GM19455 (cell line): ENCODE results near the gene MAP3K4.

Experiments
- ATAC-seq: cut with Tn5 transposase; IDR thresholded peaks from one replicate; pipeline ENCODE4 v1.9.1; 2021; ENCODE audit not compliant: unreplicated experiment

Gene MAP3K4, protein sequence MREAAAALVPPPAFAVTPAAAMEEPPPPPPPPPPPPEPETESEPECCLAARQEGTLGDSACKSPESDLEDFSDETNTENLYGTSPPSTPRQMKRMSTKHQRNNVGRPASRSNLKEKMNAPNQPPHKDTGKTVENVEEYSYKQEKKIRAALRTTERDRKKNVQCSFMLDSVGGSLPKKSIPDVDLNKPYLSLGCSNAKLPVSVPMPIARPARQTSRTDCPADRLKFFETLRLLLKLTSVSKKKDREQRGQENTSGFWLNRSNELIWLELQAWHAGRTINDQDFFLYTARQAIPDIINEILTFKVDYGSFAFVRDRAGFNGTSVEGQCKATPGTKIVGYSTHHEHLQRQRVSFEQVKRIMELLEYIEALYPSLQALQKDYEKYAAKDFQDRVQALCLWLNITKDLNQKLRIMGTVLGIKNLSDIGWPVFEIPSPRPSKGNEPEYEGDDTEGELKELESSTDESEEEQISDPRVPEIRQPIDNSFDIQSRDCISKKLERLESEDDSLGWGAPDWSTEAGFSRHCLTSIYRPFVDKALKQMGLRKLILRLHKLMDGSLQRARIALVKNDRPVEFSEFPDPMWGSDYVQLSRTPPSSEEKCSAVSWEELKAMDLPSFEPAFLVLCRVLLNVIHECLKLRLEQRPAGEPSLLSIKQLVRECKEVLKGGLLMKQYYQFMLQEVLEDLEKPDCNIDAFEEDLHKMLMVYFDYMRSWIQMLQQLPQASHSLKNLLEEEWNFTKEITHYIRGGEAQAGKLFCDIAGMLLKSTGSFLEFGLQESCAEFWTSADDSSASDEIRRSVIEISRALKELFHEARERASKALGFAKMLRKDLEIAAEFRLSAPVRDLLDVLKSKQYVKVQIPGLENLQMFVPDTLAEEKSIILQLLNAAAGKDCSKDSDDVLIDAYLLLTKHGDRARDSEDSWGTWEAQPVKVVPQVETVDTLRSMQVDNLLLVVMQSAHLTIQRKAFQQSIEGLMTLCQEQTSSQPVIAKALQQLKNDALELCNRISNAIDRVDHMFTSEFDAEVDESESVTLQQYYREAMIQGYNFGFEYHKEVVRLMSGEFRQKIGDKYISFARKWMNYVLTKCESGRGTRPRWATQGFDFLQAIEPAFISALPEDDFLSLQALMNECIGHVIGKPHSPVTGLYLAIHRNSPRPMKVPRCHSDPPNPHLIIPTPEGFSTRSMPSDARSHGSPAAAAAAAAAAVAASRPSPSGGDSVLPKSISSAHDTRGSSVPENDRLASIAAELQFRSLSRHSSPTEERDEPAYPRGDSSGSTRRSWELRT (N-terminal part only)

DNA sequence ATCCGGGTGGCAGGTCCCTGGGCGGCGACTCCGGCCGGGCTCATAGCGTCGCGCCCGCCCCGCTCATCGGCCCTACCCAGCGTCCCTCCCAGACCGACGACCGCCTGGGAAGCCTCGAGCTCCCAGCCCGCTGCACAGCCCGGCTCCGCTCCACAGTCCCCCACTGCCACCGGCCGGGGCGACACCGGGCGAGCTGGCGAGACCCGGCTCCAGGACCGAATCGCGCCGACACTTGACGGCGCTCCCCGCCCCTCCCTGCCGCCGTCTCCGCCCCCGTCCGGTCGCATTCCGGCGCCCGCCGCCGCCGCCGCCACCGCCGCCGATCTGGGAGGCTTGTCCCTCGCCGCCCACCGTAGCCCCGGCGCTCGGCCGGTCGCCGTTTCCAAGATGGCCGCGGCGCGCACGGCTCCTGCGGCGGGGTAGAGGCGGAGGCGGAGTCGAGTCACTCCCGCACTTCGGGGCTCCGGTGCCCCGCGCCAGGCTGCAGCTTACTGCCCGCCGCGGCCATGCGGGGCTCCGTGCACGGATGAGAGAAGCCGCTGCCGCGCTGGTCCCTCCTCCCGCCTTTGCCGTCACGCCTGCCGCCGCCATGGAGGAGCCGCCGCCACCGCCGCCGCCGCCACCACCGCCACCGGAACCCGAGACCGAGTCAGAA, at the start of gene MAP3K4:
TSS of gene MAP3K4 (plus strand) at position 364 of the 655 bp plus-strand sequence. CDS start at position 527, 163 bp downstream.
- peak; percentile 66 for ATAC-seq

DNA sequence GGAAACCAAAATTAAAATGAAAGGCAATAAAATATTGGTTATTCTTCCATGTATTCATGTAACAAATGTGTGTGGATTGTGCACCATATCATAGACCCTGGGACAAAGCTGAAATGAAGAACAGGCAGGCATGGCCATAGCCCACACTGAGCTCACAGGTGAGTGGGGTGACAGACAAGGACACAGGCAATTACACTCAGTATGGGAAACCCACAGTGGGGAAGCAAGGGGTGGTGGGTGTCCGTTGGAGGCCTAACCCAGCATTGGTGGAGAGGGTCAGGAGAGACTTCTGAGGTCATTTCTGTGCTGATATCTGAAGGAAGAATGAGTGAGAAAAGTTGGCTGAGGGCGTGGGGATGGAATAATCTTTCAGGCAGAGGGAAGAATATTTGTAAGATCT, 47.6 kb upstream of the MAP3K4 start:
- no peak for ATAC-seq

DNA sequence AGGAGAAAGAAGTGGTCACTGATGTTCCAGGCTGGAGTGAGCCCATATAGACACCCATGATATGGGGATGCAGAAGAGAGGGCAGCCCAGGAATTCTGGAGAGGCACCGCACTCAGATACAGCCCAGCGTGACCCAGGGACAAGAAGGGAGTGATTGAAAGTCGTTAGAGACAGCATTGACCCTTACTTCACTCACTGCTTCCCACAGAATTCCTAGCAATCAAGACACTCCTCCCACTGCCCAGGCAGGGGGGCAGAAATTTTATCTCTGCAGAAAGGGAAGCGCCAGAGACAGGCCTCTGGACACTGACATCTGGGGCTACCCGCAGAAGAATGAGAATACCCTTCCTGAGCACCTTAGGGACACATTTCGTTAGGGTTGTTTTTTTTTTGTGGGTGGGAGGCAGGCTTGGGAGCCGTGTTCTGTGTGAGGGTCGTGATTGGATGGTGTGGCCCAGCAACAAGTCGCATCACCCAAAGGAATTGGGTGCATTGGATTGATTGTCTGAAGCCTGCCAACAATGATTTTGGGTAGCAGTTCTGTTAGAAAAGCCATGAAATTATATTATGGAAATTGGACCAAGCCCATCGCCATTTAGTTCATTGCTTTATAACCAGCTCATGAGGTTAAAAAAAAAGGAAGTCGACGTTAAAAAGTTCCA, 45.9 kb upstream of the MAP3K4 start:
- ATAC-seq, result no peak

DNA sequence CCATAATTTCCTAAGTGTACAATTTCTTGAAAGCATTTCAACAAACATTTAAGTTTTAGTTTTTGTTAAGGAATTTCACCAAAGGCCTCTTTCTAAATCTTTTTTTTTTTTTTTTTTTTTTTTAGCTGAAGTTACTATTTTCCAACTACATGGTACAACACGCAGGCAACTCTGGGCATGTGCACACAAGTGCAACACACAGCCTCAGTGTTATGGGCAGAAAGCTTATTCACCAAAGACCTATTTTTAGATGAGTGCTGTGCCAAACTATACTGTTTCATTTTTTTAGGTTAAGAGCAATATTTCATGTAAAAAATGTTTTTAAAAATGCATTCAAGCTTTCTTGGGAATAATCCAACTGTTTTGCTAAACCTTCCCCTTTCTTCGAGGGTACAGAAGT, 42.0 kb upstream of the MAP3K4 start:
- ATAC-seq, result no peak

DNA sequence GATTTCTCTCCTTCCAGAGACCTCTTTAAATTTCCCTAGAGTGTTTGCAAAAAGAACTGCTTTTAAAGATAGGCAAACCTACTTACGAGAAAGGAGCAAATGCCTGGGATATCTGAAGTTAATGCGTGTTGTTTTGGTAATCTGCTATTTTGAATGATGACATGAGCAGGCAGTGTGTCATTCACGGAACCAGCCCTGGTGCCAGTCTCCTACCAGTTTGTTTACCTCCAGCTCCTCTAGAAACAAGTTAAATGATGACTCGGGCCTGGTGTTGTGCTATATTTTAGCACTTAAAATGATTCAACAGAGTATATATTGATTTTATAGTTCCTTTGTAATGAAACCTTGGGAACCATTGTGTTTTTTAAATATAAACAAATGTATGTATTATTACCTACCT, 41.1 kb upstream of the MAP3K4 start:
- no peak for ATAC-seq

DNA sequence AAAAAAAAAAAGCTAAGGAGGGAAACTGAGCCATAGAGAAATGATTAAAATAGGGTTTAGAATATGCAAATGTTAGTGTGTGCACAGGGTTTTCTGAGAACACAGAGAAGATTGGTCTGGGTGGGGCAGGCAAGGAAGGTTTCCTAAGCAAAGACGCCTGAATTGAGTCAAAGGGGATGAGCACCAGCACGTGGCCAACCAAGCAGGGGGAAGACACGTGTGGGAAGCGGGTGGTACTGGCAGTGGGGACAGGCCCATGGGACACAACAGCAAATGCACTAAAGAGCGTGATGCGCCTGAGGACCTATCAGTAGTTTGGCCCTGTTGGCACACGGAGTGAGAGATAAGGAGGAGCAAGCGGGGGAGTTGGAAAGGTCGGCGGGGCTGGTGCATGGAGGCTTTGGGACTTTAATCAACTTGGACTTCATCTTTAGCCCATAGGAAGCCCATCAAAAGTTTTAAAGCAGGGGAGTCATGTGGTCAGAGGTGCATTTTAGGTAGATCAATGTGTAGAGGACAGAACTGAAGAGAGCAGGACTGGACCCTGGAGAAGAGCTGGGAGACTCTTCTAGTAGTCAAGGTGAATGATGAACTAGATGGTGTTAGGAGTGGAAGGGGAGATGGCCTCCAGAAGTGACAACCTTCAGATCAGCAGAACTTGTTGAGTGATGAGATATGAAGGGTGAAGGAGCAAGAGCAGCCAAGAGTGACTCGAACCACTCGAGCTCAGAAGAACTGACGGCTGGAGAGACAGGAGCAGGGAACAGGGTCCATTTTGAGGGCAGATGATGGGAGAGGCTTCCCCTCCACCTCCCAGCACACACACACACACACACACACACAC, 40.2 kb upstream of the MAP3K4 start:
- ATAC-seq, result no peak

DNA sequence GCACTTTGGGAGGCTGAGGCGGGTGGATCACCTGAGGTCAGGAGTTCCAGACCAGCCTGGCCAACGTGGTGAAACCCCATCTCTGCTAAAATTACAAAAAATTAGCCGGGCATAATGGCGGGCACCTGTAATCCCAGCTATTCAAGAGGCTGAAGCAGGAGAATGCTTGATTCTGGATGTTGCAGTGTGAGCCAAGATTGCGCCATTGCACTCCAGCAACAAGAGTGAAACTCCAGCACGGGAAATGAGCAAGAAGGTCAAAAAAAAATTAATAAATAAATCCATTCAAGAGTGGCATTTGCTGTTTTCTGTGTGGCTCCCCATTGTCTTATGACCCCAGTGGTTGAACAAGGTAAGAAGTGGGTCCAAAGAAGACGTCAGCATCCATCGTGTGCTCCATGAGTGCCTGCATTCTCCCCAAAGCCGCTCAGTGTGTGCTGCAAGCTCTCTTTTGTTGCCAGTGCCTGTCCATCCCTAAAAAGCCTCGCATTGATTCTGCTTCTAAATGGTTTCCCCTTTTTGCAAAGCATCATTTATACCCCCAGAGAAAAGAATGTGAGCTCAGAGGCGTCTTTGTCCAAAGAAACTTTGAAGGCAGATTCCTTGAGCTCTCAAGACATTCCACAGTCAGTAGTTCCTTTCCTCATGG, 38.8 kb upstream of the MAP3K4 start:
- ATAC-seq, result no peak

DNA sequence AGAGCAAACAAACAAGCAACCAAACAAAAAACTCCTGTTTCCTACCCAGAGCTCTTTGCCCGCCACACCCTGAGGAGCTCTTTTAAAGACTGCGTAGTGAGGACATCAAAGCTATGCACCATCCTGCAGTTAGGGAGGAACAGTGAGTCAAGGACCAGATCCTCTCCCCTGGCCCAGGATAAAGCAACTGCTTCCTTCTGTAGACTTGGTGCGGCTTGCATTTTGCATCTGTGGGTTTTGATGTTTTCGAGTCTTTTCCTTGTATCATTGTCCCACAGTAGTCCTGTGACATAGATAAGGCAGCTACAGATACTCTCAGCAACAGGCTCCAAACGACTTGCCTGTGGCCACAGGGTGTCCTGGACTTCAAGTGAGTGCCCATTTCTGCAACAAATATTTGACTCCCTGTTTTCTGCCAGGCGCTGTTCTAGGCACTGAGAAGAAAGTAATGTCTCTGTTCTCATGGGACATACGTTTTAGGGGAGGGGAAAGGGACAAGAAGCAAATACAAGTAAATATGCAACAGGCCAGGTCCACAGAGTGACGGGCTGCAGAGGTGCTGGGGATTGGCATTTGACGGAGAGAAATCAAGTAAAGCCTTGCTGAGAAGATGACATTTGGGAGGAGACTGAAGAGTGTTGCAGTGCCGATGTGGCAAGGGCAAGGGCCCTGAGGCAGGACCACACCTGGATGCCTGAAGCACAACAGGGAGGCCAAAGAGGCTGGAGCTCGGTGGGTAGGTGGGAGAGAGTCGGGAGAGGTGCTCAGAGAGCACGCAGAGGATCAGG, 35.9 kb upstream of the MAP3K4 start:
- ATAC-seq, result no peak

DNA sequence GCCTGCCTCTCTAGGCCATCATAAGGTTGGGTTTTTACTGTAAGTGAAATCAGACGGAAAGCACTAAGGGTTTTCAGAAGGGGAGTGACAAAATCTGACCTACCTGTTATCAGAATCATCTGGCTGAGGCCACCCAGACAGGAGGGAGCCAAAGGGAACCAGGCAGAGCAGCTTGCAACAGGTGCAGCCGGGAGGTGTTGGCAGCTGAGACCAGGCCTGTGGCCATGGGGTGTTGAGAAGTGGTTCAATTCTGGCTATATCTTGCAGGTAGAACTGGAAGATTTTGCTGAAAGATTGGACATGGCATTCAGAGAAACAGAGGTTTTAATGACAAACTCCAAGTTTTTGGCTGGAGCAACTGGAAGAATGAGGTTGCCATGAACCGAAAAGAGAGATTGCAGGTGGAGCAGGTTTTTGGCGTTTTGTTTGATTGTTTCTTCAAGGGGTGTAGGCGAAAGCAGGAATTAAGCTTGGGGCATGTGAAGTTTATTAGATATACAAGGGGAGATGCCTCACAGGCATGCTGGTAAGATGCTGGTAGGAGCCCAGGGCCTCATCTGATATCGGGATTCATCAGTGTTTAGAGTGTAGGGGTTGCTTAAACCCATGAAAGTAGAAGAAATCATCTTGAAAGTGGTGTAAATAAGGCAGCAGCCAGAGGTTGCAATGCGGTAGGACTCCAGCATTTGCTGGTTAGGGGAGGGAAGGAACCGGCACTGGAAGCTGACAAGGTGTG, 35.1 kb upstream of the MAP3K4 start:
- ATAC-seq, result no peak

DNA sequence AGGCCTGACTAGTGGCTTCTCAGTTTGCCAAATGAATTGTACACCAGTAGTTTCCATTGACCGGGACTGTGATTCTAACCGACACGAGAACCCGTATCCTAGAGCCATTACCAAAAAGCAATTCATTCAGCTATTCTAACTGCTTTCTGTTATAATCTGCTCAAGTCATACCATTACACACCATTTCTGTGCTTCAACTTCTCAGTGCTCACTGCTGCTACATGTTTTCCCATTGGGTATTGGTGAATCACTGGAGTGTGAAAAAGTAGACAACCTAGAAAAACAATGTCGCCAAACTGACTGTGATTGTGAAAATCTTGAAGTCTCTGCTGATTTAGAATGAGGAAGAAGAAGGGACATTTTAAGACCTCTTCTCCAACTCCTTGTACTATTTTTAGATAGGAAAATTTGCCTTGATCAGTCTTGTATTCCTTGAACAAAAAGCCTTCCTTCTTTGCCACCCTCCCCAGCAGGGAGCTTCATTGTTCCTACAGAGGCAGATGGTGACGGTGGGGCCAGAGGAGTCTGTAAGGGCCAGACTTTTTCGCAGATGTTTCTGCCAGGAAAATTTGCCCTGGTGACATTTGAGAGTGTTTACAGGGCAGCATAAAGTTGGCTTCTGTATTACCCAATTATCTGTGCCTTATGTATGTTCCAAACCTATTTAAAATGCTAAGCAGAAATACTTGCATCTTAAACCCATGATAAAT, 31.7 kb upstream of the MAP3K4 start:
- no peak for ATAC-seq

DNA sequence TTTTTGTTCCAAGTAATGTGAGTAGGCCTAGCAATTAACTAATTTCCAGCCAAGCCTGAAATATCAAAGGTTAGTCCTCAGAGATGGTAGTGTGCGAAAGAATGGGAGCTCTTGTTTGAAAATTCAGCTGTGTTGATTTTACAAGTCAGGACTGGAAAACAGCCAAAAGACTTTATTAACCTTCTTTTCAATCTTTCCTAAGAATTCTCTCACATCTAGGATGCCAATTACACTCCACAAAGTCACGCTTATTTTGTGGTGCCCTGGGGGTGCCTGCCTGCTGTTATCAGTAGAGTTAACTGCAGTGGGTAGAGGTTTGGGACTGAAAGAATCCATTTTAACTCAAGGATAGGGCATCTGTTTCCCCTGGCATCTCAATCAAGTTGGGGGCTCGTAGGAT, 30.7 kb upstream of the MAP3K4 start:
- ATAC-seq, result no peak

DNA sequence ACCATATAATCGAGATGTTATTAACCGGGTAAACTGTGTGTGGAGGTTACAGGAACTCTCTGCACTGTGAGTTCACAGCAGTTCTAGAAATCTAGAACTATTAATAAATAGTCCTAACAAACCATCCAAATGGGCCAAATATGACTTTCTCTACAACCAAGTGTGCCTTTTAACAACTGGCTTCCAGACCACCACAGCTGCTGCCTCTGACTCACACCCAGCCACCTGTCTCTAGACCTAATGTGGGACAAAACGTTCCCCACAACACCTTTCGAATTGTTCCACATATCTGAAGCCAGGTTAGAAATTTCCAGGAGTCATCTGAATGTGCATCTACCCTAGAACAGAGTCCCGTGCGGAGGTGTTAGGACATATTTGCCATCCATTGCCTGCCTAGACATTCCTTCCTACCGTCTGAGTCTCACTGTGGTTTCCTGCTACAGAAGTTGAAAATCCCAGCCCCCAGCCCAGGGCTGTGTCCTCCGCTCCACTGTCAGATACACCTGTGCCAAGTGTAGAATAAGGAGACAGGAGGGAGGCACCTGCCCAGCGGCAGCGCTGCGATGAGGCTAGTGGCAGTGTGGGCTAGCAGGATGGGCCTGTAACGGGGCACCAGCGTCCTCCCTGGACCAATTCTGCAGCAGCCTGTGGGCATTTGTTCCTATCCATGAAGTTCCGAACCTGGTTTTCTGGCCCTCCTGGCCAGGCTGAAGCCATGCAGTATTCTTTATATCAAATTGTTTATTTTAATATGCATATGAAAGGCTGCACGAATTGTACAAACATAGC, 28.5 kb upstream of the MAP3K4 start:
- ATAC-seq, result no peak

DNA sequence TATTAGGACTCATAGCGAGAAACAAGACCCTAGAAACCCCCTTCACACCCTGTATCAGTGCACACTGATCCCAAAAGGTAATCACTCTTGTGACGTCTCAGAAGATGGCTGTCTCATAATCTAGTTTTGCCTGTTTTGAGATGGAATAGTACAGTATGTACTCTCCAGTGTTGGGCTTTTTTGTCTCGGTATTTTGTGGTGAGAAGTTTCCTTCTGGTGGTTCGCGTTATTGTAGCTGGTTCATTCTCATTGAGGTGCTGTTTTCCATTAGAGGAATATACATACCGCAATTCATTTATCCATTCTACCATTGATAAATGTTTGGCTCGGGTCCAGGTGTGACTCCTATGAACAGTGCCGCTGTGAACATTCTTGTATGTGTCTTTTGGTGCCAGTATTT, 27.9 kb upstream of the MAP3K4 start:
- no peak for ATAC-seq

DNA sequence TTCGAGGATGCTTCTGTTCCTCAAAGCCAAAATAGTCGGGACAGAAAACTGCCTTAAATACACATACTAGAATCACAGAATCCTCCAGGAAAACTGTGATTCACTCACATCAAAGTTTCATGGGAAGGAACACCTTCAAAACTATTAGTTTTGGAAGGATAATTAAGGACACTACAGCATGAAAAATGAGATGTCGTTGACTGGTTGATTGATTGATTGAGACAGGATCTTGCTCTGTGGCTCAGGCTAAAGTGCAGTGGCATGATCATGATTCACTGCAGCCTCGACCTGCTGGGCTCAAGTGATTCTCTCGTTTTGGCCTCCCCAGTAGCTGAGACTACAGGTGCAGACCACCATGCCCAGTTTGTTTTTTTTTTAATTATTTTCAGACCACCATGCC, 25.7 kb upstream of the MAP3K4 start:
- ATAC-seq, result no peak

DNA sequence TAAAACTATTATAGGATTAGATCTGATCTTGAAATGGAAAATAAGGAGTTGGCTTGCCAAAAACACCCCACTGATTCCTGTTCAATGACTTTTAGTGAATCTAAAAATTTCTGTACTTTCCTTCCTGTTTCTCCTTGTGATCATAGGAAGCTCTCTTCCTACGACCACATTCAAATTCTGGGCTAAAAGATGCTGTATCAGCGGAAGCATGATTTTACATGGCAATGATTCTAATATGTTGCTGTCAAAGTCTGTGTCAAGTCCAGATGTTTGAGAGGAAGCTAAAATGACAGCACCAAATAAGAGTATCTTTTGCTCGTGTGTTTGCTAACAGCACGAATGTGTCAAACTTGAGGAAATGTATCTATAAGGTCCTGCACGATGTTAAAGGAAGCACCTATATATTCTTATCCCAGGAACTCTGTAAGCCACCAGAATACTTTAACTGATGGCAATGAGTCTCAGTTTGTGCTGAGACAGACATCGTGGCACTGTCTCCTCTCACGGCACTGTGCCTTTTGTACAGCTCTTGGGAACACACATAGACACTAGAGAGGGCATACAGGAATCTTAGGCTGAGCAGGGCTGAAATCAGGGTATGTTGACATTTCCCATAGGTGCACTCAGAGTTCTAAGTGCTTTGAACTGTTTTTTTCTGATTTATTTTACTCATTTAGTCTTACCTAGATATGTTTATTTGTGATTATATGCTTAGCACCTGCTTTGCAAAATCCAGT, 24.9 kb upstream of the MAP3K4 start:
- ATAC-seq, result no peak
